NK-92 treated with Interleukin-12 subunit alpha and Interleukin-12 subunit beta, amount 100 ng/mL, for 24 hours (cell line): ENCODE results near the gene ZBTB45.

ENCODE experiments used
- DNase-seq: peaks from one replicate; lab custom pipeline; 2025; lab: John Stamatoyannopoulos, UW

Gene ZBTB45

GRCh38 chr19:58538257-58539168 is 18.9 kb upstream of the ZBTB45 start:
- no peak for DNase-seq

- no peak for DNase-seq
These were observed 17.5 kb upstream of the ZBTB45 start for GRCh38 chr19:58536852-58537798.

- DNase-seq = no peak
These were observed 16.2 kb upstream of the ZBTB45 start for GRCh38 chr19:58535857-58536256.

- DNase-seq = no peak
These were observed 11.6 kb upstream of the ZBTB45 start for GRCh38 chr19:58531034-58531840.

GRCh38 chr19:58529405-58529804 is 9.8 kb upstream of the ZBTB45 start:
- no peak for DNase-seq

- no peak for DNase-seq
These were observed 3.1 kb upstream of the ZBTB45 start for GRCh38 chr19:58522709-58523108.

- DNase-seq = no peak
These were observed 2.0 kb upstream of the ZBTB45 start for GRCh38 chr19:58521651-58522050.

GRCh38 chr19:58520257-58520599 is 618 bp upstream of the ZBTB45 start:
- no peak for DNase-seq

GRCh38 chr19:58519087-58519354 is 589 bp downstream of the ZBTB45 start:
- DNase-seq = no peak

GRCh38 chr19:58518256-58519086 is 1.1 kb downstream of the ZBTB45 start:
- no peak for DNase-seq

- no peak for DNase-seq
These were observed 2.4 kb downstream of the ZBTB45 start for GRCh38 chr19:58516964-58517833.

- DNase-seq = no peak
These were observed 3.3 kb downstream of the ZBTB45 start for GRCh38 chr19:58516246-58516836.

GRCh38 chr19:58515259-58515658 is 4.4 kb downstream of the ZBTB45 start:
- DNase-seq = no peak

GRCh38 chr19:58514564-58515022 is 5.0 kb downstream of the ZBTB45 start:
- no peak for DNase-seq

- peak; percentile 89 for DNase-seq
These were observed 5.7 kb downstream of the ZBTB45 start for GRCh38 chr19:58513694-58514563.

- no peak for DNase-seq
These were observed 6.4 kb downstream of the ZBTB45 start for GRCh38 chr19:58513213-58513693.

GRCh38 chr19:58511353-58512208 is 8.0 kb downstream of the ZBTB45 start, which contains the start of gene SLC27A5:
SLC27A5 (minus strand) TSS chr19:58511992; CDS start chr19:58511955, 37 bp downstream.
- DNase-seq = no peak
